HG03521 (cell line): ENCODE results near the gene UACA.
"Not testable (repeated sequence)": the region's sequence is repeated elsewhere in the genome, so short reads cannot be mapped to it uniquely, and the experiment has no call there.

Experiments used
- ATAC-seq: cut with Tn5 transposase; IDR thresholded peaks from one replicate; pipeline ENCODE4 v1.9.1; 2021; ENCODE audit warnings: mild to moderate bottlenecking, moderate library complexity; ENCODE audit not compliant: unreplicated experiment

UACA gene

DNA sequence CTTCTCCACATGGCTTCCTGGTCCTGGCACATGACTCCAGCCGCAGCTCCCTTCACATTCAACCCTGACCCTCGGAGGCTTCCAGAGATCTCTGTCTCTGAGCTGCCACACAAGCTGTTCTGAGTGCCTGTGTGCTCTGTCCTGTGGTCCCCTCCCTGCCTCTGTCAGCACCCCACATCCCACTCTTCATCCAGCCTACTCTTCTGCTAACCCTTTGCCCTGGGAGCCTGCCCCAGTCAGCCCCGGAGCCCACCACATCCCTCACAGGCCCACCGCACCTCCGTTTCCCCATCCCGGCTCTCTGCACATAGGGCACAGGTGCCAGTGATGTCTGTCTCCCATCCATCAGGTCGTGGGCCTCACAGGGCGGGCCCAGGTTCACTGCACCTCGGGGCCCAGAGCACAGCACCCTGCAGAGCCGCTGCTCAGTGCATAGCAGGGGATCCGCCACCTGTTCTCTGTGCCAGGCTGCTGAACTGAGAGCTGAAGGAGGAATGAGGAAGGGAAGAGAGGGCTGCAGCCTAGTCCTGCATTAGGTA lies 133.6 kb downstream of the UACA start:
- no peak for ATAC-seq

DNA sequence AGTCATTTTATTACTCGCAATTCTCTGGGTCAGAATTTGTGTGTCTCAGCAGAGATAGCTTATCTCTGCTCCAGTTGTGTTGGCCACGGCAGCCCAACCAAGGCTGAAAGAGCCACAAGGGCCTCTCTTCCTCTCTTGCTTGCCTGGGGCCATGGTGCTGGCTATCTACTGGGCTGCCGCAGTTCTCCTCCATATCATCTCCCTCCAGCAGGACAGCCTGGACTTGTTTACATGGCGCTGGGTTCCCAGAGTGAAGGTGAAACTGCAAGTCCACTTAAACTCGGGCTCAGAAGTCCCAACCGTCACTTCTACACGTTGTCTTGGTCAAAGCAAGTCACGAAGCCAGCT lies 134.8 kb downstream of the UACA start:
- ATAC-seq, result no peak

DNA sequence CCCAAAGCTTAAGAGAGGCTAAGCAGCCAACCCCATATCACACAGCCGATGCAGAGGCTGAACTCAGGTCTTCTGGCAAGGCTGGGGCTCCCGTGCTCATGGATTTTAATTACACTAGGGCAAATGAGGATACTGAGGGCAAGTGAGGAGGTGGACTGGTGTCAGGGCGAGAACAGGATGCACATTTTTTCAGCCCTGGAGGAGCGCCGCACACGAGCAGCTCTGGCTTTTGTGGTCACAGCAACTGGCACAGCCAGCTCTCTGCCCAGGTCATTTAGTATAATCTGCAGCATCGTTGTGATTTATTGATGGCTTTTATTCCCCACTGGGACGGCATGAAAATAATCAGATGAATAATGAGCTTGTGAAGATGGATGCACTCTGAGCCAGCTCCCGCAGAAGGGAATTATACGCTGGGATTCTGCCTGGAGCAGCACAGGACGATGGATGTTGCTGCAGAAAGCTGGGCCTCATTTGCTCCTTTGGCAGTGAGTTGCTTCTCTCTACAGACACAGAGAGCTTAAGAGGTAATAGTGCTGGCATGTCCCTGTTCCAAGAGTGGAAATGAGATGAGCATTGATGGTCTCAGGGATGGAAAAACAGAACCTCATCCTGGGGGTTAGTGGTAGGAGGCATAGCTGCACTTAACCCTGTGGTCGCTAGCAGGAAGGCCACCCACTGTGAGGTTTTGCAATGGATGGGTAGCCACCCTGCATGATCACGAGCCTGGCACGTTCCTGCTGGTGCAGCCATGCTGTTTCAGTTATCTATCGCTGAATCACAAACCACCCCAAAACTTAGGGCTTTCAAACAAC lies 135.4 kb downstream of the UACA start:
- no peak for ATAC-seq

DNA sequence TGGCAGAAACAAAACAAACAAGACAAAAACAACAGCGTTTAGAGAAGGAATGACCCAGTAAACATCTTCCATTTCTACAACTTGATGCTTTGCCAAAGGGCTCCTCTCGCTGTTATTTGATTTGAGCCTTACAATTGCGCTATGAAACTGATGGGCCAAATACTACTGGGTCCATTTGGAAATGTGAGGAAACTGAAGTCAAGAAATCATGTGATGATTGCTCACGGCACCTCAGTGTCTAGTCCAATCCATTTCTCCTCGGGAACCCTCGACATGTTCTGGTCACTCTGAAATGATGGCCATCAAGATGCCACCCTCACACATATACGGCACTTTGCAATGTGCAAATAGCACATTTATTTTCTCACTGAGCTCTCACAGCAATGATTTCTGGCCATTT lies 136.0 kb downstream of the UACA start:
- no peak for ATAC-seq

DNA sequence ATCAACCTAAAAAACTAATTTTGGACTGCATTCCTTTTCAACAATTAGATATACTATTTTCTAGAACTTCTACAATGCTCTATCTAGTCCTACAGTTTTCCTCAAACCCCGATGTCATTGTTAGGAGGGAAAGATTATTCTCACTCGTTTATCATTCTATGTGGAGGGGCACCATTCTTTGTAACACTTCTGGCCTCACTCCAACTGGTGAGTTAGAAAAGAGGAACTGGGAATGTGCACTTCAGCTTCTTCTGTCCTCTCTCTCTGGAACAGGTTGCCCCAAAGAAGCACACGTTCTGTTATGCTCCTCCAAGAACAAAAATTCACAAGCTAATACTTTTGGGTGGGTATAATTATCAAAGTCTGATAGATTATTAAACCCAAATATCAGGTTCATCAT lies 137.9 kb downstream of the UACA start:
- ATAC-seq, result no peak

DNA sequence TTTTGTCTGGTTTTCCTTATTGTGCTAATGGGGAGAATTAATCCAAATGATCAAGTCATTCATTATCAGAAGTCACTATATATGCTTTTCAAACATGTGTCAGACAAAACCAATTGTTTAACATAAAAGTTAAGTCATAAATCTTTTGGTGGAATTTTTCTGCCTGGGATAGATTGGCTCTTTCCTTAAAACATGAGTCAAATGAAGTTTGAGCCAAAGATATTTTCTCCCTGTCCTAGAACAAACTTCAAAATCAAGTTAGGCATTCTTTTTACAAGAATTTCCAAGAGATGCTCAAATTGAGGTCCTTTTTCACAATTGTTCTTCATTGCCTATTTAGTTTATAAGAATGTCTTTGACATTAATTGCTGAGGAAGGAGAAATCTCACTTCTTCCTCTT lies 138.3 kb downstream of the UACA start:
- no peak for ATAC-seq

DNA sequence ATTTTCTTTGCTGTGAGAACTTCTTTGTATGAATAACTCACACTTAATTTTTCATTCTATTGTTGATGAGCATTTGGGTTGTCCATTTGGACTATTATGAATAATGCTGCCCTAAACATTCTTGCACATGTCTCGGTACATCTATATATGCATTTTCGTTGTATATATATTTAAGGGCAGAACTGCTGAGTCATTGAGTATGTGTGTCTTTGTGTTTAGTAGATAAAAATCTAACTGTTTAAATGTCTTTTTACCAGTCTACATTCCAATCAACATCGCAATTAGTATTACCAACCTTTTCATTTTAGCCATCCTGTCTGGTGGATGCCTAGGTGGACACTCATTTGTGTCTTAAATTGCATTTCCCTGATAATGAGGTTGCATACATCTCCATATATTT lies 144.4 kb downstream of the UACA start:
- ATAC-seq, result no peak

DNA sequence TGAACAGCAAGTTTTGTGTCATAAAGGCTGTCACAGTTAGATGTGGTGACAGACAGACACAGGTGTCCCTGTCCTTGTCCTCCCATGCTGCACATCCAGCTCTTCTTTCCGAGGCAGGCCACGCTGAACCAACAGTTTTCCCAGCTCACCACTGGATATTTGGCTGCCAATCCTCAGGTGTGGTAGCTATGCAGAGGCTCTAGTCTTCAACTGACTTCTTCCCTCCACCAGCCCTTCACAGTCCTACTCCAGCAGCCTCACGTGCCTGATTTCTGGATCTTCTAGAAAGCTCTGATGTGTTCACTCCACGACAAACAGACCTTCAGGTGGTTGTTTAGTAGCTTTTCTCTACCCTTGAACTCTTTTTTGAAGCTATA lies 145.5 kb downstream of the UACA start:
- no peak for ATAC-seq

DNA sequence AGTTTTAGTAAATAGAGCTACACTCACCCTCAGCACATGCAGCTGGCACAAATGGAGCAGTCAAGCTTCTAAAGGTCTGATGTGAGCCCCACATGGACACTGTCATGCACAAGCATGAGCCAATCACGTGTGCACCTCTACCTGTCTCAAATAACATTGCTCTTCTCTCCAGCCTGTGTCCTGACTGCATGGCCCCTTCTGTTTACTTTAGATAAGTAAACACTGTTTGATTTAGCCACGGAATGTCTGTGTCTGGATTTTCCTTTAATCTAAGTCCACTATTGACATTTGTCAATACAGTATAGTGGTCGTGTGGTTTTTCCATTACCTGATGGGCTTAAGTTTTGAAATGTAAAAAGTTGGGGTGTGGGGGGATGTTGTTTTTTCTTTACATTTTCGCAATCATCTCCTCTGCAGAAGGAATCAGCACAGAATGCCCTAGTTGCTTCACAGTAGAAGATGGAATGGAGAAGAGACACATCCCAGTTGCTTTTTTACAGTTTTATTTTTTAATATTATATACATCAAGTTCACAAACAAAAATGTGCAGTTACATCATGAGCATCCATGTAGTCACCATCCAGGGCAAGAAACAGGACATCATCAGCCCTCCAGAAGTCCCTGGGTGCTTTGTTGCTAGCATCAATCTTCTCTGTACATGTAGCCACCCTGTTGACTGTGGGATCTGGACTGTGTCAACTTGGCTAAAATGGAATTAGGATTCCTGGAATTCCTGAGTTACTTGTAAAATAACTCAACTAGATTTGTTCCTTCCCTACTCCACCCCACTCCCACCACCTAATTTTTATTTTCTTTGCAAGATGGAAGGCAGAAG lies 146.1 kb downstream of the UACA start:
- ATAC-seq, result no peak

DNA sequence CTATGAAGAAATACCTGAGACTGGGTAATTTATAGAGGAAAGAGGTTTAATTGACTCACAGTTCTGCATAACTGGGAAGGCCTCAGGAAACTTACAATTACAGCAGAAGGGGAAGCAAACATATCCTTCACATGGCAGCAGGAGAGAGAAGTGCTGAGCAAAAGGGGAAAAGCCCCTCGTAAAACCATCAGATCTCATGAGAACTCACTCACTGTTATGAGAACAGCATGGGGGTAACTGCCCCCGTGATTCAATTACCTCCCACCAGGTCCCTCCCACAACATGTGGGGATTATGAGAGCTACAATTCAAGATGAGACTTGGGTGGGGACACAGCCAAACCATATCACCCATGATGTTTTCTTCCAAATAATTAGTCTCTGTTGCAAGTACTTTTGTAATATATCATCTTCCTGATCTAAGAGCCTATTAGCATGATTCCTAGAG lies 147.0 kb downstream of the UACA start:
- not testable (repeated sequence) for ATAC-seq

DNA sequence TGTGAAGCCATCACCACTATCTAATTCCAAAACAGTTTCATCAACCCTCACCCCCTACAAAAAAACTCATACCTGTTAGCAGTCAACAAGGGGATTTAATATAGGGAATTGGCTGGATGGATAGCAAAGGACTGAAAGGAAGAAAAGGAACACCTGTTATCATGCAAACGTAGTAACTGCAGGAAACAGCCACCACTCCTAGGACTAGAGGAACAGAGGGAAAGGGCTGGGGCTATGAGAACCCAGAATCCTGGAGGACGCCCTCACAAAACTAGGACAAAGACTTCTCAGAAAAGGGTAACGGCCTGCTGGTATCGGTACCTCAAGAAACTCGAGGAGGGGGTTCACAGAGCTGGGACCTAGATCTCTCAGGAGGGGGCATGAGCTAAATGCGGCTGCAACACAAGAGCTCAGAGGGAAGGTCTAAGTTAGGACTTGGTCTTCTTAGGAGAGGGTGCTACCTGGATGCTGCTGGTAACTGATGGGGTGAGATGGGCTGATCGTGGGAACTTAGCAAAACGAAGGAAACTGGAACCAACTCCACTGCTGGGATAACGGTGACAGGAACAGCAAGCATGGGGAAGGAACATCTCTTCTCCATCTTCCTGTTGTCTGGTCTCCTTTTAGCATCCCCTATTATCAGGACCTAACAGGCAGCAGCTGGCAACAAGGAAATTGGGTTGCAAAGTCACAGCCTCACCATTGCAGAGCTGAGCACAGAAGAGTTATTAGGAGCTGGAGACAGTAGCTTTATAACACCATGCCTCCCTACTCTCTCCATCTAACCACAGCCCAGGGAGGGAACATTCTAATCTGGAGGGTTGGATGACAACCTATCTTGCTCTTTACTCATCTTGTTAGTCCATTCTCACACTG lies 147.7 kb downstream of the UACA start:
- ATAC-seq, result no peak

DNA sequence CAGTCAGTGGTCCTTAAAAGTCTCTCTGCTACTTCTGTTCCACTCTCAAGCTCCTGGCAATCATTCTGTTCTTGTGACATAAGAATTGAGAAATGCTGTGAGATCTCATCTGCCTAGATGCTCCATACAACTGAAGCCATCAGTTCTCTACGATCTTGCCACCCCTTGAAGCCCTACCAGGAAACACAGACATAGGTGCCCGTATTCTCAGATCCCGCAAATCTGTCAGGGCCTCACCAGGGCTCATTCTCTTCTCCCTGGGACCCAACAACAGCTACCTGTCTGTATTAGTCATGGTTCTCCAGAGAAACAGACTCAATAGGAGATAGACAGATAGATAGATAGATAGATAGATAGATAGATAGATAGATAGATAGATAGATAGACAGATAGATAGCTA lies 149.1 kb downstream of the UACA start:
- ATAC-seq, result no peak

DNA sequence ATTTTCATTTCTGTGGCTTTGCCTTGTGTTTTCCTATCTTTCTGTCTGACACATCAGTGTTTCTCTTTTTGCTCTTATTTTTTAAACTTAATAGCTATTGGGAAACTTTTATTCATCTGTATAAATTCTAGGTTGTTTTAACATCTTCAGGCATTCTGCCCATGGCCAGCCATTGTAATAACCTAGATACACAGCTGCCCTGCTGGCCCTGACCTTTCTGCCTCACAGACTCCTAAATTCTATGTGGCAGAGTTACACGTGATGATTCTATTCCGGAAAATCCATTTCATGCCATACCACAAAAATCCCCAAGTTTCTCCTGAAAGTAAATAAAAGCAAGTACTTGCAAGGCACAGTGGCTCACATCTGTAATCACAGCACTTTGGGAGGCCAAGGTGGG lies 150.1 kb downstream of the UACA start:
- no peak for ATAC-seq

DNA sequence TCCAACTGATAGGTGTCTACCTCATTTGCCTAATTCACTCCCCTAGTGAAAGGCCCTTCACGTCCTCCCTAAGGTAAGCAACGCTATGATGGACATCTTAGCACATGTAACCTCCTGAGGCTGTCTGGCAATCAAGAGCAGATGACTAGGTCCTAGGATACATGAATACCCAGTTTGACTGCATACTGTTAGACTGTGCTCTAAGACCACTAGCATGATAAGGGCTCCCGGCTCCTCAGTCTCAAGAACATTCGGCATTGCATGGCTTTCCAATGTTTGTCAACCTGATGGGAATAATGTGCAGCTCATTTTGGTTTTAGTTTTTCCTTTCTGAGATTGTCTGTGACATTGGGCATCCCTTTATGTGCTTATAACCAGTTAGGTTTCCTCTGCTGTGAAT lies 152.1 kb downstream of the UACA start:
- no peak for ATAC-seq

DNA sequence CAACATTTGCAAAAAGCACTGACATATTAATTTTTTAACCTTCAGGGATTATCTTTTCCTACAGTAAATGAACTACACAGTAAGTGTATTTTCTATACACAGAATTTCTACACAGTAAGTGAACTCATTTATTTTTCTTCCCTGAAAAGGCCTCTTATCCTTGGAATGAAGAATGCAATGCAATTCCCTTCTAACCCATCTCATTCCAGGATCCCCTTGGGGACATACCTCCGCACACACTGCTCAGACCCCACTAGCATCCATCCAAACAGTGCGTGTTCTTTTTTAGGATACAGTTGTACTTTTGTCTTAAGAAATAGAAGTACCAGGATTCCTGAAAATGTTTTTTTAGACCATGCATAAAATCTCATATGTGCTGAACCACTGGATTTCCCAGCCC lies 152.8 kb downstream of the UACA start:
- ATAC-seq, result no peak

DNA sequence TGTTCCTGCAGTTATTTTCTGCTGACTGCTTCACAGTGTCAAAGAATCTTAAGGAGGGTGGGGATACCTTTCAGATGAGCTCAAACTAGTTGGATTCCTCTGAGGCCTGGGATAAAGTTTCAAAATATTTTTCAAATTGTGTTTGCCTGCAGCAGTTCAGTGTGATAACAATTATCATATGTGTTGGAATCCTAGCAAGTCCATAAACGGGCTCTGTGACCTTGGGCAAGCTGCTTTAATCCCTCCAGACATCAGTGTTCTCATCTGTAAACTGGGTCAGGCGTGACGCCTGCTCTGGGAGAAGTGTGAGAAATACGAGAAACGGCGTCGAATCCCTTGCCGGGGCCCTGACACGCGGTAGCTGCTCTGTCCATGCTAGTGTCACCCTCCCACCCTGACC lies 153.5 kb downstream of the UACA start:
- no peak for ATAC-seq

DNA sequence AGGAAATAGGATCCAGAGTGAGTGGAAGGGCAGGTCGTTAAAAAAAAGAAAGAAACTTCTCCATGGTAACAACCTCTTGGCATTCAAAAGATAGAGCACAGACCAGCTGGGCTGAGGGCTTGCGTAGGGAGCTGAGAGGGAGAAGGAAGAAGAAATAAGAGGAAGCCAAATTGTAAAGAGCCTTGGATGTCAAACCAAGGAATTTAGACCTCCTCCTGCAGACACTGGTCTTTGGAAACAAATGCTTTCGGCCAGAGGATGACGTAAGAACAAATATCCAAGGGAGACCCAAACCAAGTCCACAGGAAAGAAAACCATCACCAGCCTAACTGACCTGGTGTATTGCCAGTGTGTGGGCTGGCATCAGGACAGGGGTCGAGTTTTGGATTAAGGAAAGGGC lies 155.2 kb downstream of the UACA start:
- no peak for ATAC-seq

DNA sequence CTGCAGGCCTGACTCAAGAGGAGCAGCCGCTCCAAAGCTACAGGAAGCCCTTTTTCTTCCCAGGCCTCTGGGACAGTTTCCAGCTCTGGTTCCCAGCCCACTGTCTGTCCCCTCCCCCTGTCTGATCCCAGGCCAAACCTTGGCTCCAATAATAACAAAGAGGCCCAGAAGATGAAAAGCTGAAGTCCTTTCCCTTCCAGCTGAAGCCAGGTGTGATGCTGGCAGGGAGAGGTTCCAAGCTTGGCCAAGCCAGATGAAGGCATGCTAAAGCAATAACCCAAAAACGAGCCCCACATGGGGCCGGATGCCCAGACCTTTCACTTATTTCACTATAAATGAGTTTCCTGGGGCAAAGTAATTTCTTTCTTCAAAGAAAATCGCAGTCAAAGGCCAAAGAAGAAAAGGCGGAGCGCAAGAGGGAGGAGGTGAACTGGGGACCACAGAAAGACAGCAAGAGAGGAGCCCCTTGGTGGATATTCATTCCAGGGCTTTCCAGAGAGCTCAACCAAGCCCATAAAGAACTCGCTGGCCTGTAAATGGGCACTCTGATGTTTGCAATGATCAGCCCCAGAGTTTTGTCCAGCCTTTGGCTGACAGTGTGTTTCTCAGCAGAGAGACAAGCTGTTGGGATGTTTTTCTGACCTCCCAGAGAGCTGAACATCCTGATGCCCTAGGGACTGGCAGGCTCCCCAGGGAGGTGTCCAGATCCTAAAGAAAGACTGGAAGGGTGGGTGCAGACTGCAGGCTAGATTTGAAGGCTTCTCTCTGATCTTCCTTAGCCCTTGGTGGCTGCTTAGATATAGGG lies 157.6 kb downstream of the UACA start:
- ATAC-seq, result no peak

DNA sequence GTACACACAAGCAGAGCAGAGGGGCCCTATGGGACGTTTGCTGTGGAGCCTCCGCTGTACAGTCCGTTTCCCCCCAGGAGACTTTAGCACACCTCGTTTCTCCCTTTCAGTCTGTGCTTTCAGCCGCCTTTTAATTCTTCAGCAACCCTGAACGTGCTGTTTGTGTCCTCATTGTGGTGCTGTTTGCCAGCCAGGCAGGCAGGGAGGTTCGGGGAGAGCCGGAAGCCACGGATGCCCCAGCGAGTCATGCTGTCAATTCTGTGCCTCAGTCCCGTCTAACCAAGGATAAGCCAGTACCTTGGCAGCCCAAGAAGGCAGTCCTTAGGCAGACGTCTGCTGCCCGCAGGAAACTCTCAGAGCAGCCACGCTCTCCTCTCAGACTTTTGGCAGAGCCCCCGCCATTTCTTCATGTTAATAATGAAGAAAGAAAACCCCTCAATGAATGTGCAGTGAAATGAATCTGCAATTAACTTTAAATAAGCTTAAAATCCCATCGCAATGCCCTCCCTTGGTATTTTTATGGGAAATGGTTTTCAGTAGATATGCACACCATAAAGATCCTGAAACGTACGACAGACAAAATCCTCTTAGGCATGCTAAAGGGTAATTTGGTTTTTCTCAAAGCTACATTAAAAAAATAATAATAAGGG lies 158.6 kb downstream of the UACA start:
- no peak for ATAC-seq
